Suprapubic skin (tissue), 4 donors: ENCODE data around the gene PYGB. TPM values are rescaled to one million over a fixed set of nuclear protein-coding genes. Genes with fewer than 3 reads are reported as not detected.

Experiments
- DNase-seq, 2 donors: peaks; one replicate each; pipeline ENCODE4 v3.0.0-alpha.2; 2019; ENCODE audit warnings: low spot score in 2 of 2
- H3K27ac ChIP-seq: fragments of 200-600 bp; sonication (generic); one replicate; pipeline ENCODE4 v1.5.1; 2019
- H3K27me3 ChIP-seq: fragments of 200-600 bp; sonication (generic); one replicate; pipeline ENCODE4 v1.5.1; 2019
- H3K36me3 ChIP-seq: fragments of 200-600 bp; sonication (generic); one replicate; pipeline ENCODE4 v1.5.1; 2019
- H3K4me1 ChIP-seq: fragments of 200-600 bp; sonication (generic); one replicate; pipeline ENCODE4 v1.5.1; 2019
- H3K4me3 ChIP-seq: fragments of 200-600 bp; sonication (generic); one replicate; pipeline ENCODE4 v1.5.1; 2019; ENCODE audit warnings: mild to moderate bottlenecking
- H3K9me3 ChIP-seq: fragments of 200-600 bp; sonication (generic); one replicate; pipeline ENCODE4 v1.5.1; 2019
- EP300 ChIP-seq: sonication (generic); formaldehyde crosslinking; IDR thresholded peaks from one replicate; pipeline ENCODE4 v1.6.1; 2017; ENCODE audit warnings: antibody characterized with exemption
- POLR2A ChIP-seq, 2 donors: fragments of 450-650 bp; IDR thresholded peaks; one replicate each; pipeline ENCODE4 v1.6.1; 2017; ENCODE audit warnings: antibody characterized with exemption in 2 of 2, mild to moderate bottlenecking in 2 of 2, moderate library complexity in 2 of 2
- POLR2AphosphoS5 ChIP-seq, 3 donors: sonication (generic); formaldehyde crosslinking; IDR thresholded peaks; one replicate each; pipeline ENCODE4 v1.6.1; 2017; ENCODE audit warnings: antibody characterized with exemption in 3 of 3
- WGBS: methylation state at CpG from one replicate; pipeline ENCODE4 v1.1.5; 2018; 5-methylcytosine and 5-hydroxymethylcytosine counted together
- total RNA-seq, 4 donors: library from RNA; depleted of rRNA; stranded (reverse); fragments of >200 nt; gene quantifications; one replicate each; pipeline ENCODE4 v1.1.0, GENCODE V29; 2016
- TF ChIP-seq, protein P1 (sequence below), 2 donors: fragments of 200-600 bp in 1 of 2; fragments of 450-650 bp in 1 of 2; sonication (generic) in 1 of 2; IDR thresholded peaks; one replicate each; pipeline ENCODE4 v1.5.1; 2016 to 2019; ENCODE audit warnings: antibody characterized with exemption in 2 of 2, mild to moderate bottlenecking in 1 of 2, moderate library complexity in 1 of 2

The PYGB gene
- total RNA-seq, 4 donors from 2014 or later: 142 to 247 (median 198) TPM

DNA sequence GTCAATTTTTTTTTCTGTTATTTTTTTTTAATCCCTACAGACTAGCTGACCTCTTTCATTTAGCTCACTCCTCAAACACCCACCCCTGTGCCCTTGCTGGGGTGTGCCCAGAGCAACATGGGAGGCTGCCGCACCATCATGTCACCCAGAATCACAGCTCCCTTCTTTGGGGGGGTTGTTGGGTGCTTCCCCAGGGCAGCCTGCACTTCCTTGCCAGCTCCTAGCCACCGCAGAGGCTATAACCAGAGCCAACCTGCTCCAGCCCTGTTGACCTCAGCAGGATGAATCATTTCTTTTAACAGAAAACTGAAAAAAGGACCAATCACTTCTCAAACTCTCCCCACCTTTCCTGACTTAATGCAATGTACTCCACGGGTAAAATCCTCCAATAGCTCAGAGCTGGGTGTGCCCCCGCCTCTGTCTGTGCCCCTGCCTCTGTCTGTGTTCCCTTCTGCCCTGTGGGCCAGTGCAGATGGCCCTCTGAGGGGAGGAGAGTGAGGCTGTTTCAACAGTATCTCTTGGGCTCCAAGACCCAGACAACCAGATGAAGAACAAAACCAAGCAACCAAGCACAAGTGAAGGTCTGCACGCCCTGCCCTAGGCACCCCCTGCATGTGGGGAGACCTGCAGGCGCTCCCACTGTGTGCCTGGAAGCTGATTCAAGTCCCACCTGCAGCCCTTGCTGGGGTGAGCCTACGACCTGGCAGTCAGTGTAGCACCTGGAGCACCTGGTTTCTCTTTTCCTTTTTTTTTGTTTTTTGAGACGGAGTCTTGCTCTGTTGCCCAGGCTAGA lies 67.7 kb downstream of the PYGB start:
- Histone ChIP-seq H3K4me3 (no peak overlapping the region), H3K9me3 (no peaks in the 10 kb centered on the region), H3K4me1 (peaks cover 21% of the 10 kb centered on the region), H3K27me3 (no peaks in the 10 kb centered on the region), H3K27ac (no peak overlapping the region), H3K36me3 (peaks cover 26% of the 10 kb centered on the region)
- peak in 1 of 2 donors; percentile 50 for DNase-seq
- WGBS: 81% methylated on average over 8 of the region's 8 CpGs
- TF ChIP-seq EP300 (no peak), POLR2AphosphoS5 (IDR thresholded peaks at IDR 0.05) (no peak), POLR2A (IDR thresholded peaks at IDR 0.05) (no peak)
- TF ChIP-seq, protein P1, sequence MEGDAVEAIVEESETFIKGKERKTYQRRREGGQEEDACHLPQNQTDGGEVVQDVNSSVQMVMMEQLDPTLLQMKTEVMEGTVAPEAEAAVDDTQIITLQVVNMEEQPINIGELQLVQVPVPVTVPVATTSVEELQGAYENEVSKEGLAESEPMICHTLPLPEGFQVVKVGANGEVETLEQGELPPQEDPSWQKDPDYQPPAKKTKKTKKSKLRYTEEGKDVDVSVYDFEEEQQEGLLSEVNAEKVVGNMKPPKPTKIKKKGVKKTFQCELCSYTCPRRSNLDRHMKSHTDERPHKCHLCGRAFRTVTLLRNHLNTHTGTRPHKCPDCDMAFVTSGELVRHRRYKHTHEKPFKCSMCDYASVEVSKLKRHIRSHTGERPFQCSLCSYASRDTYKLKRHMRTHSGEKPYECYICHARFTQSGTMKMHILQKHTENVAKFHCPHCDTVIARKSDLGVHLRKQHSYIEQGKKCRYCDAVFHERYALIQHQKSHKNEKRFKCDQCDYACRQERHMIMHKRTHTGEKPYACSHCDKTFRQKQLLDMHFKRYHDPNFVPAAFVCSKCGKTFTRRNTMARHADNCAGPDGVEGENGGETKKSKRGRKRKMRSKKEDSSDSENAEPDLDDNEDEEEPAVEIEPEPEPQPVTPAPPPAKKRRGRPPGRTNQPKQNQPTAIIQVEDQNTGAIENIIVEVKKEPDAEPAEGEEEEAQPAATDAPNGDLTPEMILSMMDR (IDR thresholded peaks at IDR 0.05): no peak

DNA sequence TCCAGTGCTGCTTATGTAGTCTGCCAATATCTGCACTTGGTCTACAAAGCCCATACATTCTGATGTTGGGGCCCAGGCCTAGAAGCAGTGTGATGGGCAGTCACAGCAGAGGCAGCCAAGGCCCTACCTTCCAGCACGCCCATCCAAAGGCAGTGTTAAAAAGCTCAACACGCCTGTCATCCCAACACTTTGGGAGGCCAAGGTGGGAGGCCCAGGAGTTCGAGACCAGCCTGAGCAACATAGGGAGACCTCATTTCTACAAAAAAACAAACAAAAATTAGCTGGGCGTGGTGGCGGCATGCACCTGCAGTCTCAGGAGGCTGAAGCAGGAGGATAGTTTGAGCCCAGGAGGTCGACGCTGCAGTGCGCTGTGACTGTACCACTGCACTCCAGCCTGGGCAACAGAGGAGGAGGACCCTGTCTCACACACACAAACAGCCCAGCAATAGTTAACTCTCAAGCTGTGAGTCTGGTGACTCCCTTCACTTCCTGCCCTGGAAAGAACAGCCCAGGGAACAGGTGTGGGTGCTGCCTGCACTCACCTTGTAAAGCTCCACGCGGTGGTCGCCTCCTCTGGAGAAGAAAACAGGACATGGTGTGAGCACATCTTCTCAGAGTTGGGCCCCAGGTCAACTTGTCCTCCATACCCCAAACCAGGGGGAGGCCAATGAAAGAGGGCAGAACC lies 68.8 kb downstream of the PYGB start:
- 96% methylated on average over 11 of the region's 11 CpGs for WGBS
- peak in 1 of 2 donors; percentile 14 for DNase-seq
- H3K36me3 ChIP-seq: peaks cover 31% of the 10 kb centered on the region
- H3K9me3 ChIP-seq: no peaks in the 10 kb centered on the region
- H3K4me3 ChIP-seq: no peak overlapping the region
- no peak overlapping the region for H3K27ac ChIP-seq
- H3K27me3 ChIP-seq: no peaks in the 10 kb centered on the region
- H3K4me1 ChIP-seq: peaks cover 11% of the 10 kb centered on the region
- TF ChIP-seq, protein P1 (IDR thresholded peaks at IDR 0.05): no peak
- TF ChIP-seq POLR2A (IDR thresholded peaks at IDR 0.05) (no peak), EP300 (no peak), POLR2AphosphoS5 (IDR thresholded peaks at IDR 0.05) (no peak)

DNA sequence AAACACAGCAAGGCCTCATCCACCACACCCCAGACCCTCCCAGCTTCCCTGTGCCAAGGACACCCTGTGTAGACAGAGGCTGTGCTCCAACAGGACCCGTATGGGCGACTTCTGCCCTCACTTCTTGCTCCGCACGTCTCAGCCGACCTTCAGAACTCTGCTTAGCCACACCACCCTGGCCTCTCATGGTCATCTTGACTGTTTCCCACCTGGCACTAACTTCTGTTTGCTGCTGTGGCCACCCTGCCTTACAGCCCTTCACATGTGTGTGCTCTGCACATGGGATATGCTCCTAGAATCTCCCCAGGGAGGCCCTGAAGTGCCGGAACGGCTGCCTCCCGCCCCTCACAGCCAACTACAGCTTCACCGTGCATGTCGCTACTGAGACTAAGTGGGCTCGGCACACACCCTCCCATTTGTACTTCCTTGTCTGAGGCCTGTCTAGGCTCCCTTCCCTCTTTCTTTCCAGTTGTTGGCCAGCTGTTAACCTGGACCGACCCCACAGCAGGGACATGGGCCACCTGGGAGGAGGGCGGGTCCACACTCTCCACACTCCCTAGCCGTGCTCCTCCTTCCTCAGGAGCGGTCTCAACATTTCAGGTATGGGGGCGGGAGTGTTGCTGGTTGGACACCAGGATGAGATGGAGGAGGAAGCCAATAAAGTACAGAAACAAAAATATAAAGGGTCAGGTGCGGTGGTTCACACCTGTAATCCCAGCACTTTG lies 69.6 kb downstream of the PYGB start:
- Histone ChIP-seq H3K27ac (no peak overlapping the region), H3K4me3 (no peak overlapping the region), H3K27me3 (no peaks in the 10 kb centered on the region), H3K9me3 (no peaks in the 10 kb centered on the region), H3K36me3 (peaks cover 37% of the 10 kb centered on the region), H3K4me1 (peaks cover 8% of the 10 kb centered on the region)
- DNase-seq: no peak
- WGBS: 89% methylated on average over 15 of the region's 17 CpGs
- TF ChIP-seq EP300 (no peak), POLR2AphosphoS5 (IDR thresholded peaks at IDR 0.05) (no peak), POLR2A (IDR thresholded peaks at IDR 0.05) (no peak)
- TF ChIP-seq, protein P1 (IDR thresholded peaks at IDR 0.05): no peak

DNA sequence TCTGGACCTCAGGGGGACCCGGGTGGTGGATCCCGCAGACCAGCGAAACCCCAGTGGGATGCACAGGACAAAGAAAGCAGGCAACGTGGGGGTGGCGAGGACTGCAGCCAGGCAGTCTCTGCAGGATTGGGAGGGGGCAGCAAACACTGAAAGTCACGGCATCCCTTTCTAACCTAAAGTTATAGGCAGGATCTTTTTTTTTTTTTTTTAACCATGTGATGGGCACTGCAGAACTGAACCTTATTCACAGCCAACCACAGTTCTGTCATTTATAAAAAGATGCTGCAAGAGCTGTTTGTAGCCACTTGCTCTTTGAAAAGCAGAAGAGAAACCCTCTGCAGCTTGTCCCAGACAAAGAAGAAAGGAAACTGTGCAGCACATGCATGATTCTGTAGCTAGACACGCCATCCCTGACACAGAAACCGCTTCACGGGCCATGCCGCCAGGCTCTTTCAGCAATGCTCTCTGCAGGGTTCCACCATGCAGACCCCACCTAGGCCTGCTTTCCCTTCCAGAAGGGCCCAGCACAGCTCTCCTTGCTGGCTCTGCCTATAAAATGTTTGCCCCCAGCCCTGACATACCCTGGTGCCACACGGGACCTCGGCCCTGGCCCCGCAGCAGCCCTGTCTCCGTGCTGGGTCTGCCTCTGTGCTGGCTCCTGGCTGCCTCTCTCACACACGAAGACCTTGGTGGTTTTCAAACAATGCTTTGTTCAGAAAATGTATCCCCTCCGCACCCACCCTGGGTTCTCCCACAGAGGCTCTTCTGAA lies 70.8 kb downstream of the PYGB start:
- 79% methylated on average over 12 of the region's 16 CpGs for WGBS
- H3K4me3 ChIP-seq: no peak overlapping the region
- peaks cover 44% of the 10 kb centered on the region for H3K36me3 ChIP-seq
- H3K9me3 ChIP-seq: no peaks in the 10 kb centered on the region
- peak overlapping the region; percentile 14 for H3K27ac ChIP-seq
- H3K4me1 ChIP-seq: peaks cover 8% of the 10 kb centered on the region
- no peak for DNase-seq
- H3K27me3 ChIP-seq: no peaks in the 10 kb centered on the region
- TF ChIP-seq EP300: no peak
- no peak for TF ChIP-seq POLR2AphosphoS5 (IDR thresholded peaks at IDR 0.05)
- no peak for TF ChIP-seq POLR2A (IDR thresholded peaks at IDR 0.05)
- TF ChIP-seq, protein P1 (IDR thresholded peaks at IDR 0.05): no peak
